T-helper 17 cell (primary cell): ENCODE results near the gene ATP6AP1. TPM values are rescaled to one million over a fixed set of nuclear protein-coding genes. Genes with fewer than 3 reads are reported as not detected.
"Not testable (repeated sequence)": the region's sequence is repeated elsewhere in the genome, so short reads cannot be mapped to it uniquely, and the experiment has no call there.

Experiments used
- ATAC-seq: fragments of 150-1000 bp; cut with Tn5 transposase; 2 replicates; pipeline ENCODE4 v1.10.0; 2021; ENCODE audit warnings: mild to moderate bottlenecking, moderate library complexity
- DNase-seq, 3 donors: peaks; one replicate each; pipeline versions ENCODE4 v3.0.0 to v3.0.0-alpha.2; 2020 to 2021
- H3K9me3 ChIP-seq: one replicate; pipeline ENCODE4 v1.7.0; 2013; ENCODE audit warnings: low read length, mild to moderate bottlenecking; ENCODE audit not compliant: control insufficient read depth, poor library complexity, severe bottlenecking
- H3K27ac Mint-ChIP-seq: one replicate; pipeline ENCODE4 v1.8.0; 2022; ENCODE audit warnings: mild to moderate bottlenecking, moderate library complexity, mixed read lengths
- H3K27me3 Mint-ChIP-seq: one replicate; pipeline ENCODE4 v1.8.0; 2022; ENCODE audit warnings: mixed read lengths
- H3K36me3 Mint-ChIP-seq: one replicate; pipeline ENCODE4 v1.8.0; 2022; ENCODE audit warnings: low read depth, mixed read lengths
- H3K4me1 Mint-ChIP-seq: one replicate; pipeline ENCODE4 v1.8.0; 2022; ENCODE audit warnings: mild to moderate bottlenecking, mixed read lengths
- H3K4me3 Mint-ChIP-seq: one replicate; pipeline ENCODE4 v1.8.0; 2022; ENCODE audit warnings: mild to moderate bottlenecking, moderate library complexity, mixed read lengths
- total RNA-seq, 4 donors: library from RNA in 2 of 4; stranded (reverse) in 2 of 4; gene quantifications; one replicate each; pipeline ENCODE4 v1.2.3 and lab custom pipeline; 2022 to 2026

ATP6AP1 gene
- total RNA-seq, 2 donors from 2014 or later = 41.4 to 43.0 TPM

- H3K4me3 Mint-ChIP-seq, DNase-seq, H3K4me1 Mint-ChIP-seq, H3K36me3 Mint-ChIP-seq, H3K27ac Mint-ChIP-seq, H3K9me3 ChIP-seq, H3K27me3 Mint-ChIP-seq: not testable (repeated sequence)
- peak; percentile 73 for ATAC-seq
These were observed 38.4 kb upstream of the ATP6AP1 start for GRCh38 chrX:154389812-154390747.

DNA sequence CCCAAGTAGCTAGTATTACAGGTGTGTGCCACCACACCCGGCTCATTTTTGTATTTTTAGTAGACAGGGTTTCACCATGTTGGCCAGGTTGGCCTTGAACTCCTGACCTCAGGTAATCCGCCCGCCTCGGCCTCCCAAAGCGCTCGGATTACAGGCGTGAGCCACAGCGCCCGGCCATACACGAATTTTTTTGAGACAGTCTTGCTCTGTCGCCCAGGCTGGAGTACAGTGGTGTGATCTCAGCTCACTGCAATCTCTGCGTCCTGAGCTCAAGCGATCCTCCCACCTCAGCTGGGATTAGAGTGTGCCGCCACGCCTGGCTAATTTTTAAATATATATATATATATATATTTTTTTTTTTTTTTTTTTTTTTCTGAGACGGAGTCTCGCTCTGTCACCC lies 32.1 kb upstream of the ATP6AP1 start:
- H3K27me3 Mint-ChIP-seq, H3K27ac Mint-ChIP-seq, DNase-seq, ATAC-seq, H3K4me3 Mint-ChIP-seq, H3K36me3 Mint-ChIP-seq, H3K9me3 ChIP-seq: not testable (repeated sequence)
- H3K4me1 Mint-ChIP-seq = peaks cover 17% of the 10 kb centered on the region

DNA sequence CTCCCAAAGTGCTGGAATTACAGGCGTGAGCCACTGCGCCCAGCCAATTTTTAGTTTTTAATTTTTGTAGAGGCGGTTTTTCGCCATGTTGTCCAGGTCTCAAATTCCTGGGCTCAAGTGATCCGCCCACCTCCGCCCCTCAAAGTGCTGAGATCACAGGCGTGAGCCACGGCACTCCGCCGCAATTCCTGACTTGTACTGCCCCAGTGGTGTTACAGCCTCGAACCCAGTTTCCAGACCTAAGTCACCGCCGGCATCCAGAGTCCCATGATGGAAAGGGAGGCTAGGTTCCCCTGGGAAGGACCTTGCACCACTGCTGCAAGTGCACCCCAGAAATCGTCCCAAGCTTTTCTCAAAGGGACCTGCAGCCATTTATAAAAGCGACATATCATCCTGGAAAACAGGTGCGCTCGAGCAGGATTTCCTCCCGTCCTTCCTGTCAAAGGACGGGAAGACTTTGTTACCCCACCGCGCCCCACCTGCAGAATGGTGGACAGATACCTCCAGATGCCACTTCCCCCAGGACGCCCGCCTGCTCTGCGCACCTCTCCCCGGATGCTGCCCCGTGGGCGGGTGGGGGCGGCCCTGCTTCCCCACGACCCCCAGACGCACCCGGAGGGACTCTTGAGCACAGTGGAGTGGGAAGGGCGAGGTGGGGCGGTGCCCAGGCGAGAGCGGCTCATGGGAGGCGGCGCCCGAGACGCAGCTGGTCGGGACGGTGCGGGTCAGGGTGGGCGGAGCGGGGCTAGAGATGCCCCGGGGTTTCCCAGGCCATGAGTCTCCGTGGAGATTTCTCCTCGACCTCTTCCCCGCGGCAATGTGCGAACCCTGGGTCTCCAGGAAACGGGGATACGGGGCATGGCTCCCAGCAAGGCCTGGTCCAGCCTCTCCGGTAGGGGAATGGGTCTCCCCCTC lies 31.2 kb upstream of the ATP6AP1 start:
- DNase-seq (peak in 2 of 3 donors; percentile 31 to 35), ATAC-seq (peak; percentile 37)
- Mint-ChIP-seq H3K4me1 (peaks cover 17% of the 10 kb centered on the region), H3K27ac (peak overlapping the region; percentile 100), H3K27me3 (no peaks in the 10 kb centered on the region), H3K36me3 (peaks cover 7% of the 10 kb centered on the region), H3K4me3 (peak overlapping the region; percentile 99)
- H3K9me3 ChIP-seq = no peaks in the 10 kb centered on the region

DNA sequence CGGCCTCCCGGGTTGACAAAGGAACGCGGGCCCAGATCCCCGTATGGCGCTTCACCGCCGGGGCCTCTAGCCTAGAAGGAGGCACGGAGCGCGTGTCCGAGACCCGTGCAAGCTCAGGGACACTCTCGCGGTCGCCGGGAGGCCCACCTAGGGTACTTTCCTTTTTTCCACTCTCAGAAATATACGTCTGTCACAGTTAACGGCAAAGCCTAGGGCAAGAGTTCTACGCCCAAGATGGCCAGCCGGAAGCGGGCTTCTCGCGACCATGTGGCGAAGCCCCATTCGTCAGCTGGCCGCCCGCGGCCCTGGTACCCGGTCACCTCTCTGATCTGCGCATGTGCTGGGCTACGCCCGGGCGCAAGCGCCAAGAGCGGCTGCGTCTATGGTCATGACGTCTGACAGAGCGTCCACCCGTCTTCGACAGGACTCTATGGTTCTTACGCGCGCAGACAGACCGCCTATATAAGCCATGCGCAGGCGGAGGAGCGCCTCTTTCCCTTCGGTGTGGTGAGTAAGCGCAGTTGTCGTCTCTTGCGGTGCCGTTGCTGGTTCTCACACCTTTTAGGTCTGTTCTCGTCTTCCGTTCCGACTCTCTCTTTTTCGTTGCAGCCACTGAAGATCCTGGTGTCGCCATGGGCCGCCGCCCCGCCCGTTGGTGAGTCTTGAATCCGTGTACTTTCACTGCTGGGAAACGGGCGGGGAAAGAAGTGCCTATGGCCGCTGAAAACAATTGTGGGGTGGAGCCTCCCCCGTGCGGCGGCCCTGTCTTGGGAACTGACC lies 30.4 kb upstream of the ATP6AP1 start, which contains the start of gene RPL10:
Gene RPL10 (plus strand): TSS at position 490 of the 780 bp plus-strand sequence. CDS start 143 bp downstream, at position 633.
- ATAC-seq (peak; percentile 80), DNase-seq (peak; percentile 68 to 81 (median 73))
- H3K4me1 Mint-ChIP-seq = peaks cover 17% of the 10 kb centered on the region
- no peaks in the 10 kb centered on the region for H3K9me3 ChIP-seq
- peak within 1 kb of the TSS; percentile 100 for H3K27ac Mint-ChIP-seq
- H3K36me3 Mint-ChIP-seq = peaks cover 7% of the 10 kb centered on the region
- H3K4me3 Mint-ChIP-seq = peak within 1 kb of the TSS; percentile 99
- H3K27me3 Mint-ChIP-seq = no peaks in the 10 kb centered on the region

- Mint-ChIP-seq H3K27me3 (no peaks in the 10 kb centered on the region), H3K4me3 (peak overlapping the region; percentile 99), H3K4me1 (peaks cover 17% of the 10 kb centered on the region), H3K27ac (peak overlapping the region; percentile 100), H3K36me3 (peaks cover 7% of the 10 kb centered on the region)
- ATAC-seq (peak; percentile 59), DNase-seq (peak; percentile 54 to 69 (median 66))
- H3K9me3 ChIP-seq = no peaks in the 10 kb centered on the region
These were observed 29.6 kb upstream of the ATP6AP1 start for GRCh38 chrX:154398668-154399526.

DNA sequence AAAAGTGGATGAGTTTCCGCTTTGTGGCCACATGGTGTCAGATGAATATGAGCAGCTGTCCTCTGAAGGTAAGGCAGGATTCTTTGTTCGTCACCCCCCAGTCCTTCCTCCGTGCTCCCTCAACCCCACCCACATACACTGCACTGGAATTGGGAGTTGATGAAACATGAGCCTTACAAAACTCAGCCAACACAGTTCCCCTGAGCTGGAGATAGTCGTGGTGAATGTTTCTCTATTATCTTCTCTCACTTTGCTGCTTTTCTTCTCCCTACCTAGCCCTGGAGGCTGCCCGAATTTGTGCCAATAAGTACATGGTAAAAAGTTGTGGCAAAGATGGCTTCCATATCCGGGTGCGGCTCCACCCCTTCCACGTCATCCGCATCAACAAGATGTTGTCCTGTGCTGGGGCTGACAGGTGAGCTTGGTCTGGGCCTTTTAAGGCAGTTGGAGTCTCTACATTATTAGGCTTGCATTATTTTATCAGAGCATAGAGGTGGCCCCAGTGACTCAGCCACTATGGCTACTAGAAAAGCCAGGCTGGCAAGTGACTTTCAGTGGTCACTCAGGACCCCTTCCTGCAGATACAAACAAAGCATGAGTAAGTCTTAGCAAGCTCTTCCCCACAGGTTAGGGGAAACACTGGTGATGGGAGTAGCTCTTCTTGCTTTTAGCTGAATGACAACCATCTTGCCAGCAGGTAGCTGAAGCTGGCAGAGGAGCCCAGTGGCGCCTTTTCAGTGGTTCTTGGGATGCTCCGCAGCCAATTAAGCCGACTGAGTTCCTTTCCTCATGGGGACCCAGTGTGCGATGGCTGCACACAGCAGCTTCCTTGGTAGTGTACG lies 28.7 kb upstream of the ATP6AP1 start:
- peak overlapping the region; percentile 99 for H3K4me3 Mint-ChIP-seq
- peak overlapping the region; percentile 100 for H3K27ac Mint-ChIP-seq
- peaks cover 17% of the 10 kb centered on the region for H3K4me1 Mint-ChIP-seq
- peaks cover 7% of the 10 kb centered on the region for H3K36me3 Mint-ChIP-seq
- ATAC-seq (no peak), DNase-seq (peak in 1 of 3 donors; percentile 13)
- no peaks in the 10 kb centered on the region for H3K27me3 Mint-ChIP-seq
- H3K9me3 ChIP-seq = no peaks in the 10 kb centered on the region

GRCh38 chrX:154400369-154400817 lies 28.1 kb upstream of the ATP6AP1 start:
- not testable (repeated sequence) for H3K36me3 Mint-ChIP-seq, DNase-seq, H3K9me3 ChIP-seq, H3K4me3 Mint-ChIP-seq, ATAC-seq, H3K27me3 Mint-ChIP-seq
- H3K27ac Mint-ChIP-seq = peak overlapping the region; percentile 100
- H3K4me1 Mint-ChIP-seq = peaks cover 17% of the 10 kb centered on the region

DNA sequence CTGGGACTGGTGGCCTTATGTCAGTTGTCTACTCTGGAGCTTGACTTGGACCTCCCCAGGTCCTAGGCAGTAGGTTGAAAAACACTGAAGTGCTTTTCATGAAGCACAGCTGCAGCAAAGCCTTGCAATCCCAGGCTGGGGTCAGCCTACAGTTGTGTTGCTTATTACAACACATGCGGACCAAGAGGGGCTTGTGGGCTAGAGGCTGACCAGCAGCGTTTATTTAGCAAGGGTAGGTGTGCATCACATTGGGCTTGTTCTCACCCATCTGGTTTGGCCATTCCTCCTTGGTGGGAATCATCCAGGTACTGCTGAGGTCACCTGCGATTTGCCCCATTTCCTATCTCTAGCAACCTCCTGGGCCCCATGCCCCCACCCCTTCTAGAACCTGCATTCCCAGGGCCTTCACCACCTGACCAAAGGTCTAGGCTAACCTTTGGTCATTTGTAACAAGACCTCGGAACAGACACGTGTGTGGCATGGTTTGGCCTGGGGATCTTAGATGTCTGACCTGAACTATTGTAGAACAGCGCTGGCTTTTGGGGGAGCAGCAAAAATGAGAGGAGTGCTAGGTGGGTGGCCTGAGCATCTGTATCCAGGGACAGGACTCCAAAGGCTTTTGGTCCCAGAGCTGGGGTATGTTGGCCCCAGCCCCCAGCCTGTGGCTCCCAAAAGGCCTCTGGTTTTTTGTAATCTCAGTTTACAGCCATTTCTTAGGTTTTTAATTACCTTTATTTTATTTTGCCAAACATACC lies 27.3 kb upstream of the ATP6AP1 start:
- Mint-ChIP-seq H3K27me3 (no peaks in the 10 kb centered on the region), H3K36me3 (peaks cover 7% of the 10 kb centered on the region), H3K27ac (peak overlapping the region; percentile 100), H3K4me1 (peaks cover 17% of the 10 kb centered on the region), H3K4me3 (no peak overlapping the region)
- no peak for DNase-seq
- ATAC-seq = no peak
- no peaks in the 10 kb centered on the region for H3K9me3 ChIP-seq

DNA sequence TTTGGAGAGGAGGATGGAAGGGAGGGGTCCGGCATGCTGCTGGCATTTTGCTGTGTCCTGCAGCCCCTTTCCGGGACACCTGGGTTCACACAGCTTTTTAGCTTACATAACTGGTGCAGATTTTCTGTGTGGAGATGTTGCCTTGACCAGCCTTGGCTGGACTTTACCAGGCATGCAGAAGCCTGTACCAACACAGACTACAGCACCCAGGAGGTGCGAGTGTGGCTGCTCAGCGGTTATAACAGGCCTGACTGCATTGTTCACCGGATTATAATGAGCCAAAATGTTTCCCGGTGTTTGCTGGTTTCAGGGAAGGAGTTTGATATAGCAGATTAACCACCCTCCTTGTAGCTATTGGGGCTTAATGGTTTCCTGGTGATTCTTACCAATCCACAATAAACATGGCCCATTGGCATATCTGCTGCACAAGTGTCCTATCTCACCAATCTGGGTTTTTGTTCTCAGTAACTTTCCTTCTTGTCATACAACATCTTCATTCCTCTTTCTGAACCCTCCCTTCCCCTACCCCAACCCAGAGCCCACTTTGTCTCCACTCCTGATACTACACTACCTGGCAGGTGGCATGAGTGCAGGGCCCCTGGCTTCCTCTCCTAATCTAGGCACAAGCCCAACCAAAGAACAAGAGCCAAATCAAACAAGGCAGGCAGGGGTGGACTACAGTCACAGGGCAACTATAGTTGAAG lies 26.4 kb upstream of the ATP6AP1 start:
- peak overlapping the region; percentile 100 for H3K27ac Mint-ChIP-seq
- H3K36me3 Mint-ChIP-seq = peaks cover 7% of the 10 kb centered on the region
- peaks cover 15% of the 10 kb centered on the region for H3K4me1 Mint-ChIP-seq
- no peak for DNase-seq
- H3K27me3 Mint-ChIP-seq = no peaks in the 10 kb centered on the region
- ATAC-seq = no peak
- H3K9me3 ChIP-seq = no peaks in the 10 kb centered on the region
- no peak overlapping the region for H3K4me3 Mint-ChIP-seq

- Mint-ChIP-seq H3K27me3 (no peaks in the 10 kb centered on the region), H3K36me3 (peaks cover 7% of the 10 kb centered on the region), H3K4me3 (no peak overlapping the region), H3K27ac (no peak overlapping the region), H3K4me1 (peaks cover 15% of the 10 kb centered on the region)
- DNase-seq (no peak), ATAC-seq (no peak)
- no peaks in the 10 kb centered on the region for H3K9me3 ChIP-seq
These were observed 25.8 kb upstream of the ATP6AP1 start for GRCh38 chrX:154402622-154403127.
